ENCODE results near the gene IL21R. TPM values are rescaled to one million over a fixed set of nuclear protein-coding genes. Genes with fewer than 3 reads are reported as not detected.

IL21R gene
- total RNA-seq, 1 donor: 10.1 TPM

GRCh38 chr16:27426423-27427408 is 24.7 kb downstream of the IL21R start:
- TF ChIP-seq, protein P1, sequence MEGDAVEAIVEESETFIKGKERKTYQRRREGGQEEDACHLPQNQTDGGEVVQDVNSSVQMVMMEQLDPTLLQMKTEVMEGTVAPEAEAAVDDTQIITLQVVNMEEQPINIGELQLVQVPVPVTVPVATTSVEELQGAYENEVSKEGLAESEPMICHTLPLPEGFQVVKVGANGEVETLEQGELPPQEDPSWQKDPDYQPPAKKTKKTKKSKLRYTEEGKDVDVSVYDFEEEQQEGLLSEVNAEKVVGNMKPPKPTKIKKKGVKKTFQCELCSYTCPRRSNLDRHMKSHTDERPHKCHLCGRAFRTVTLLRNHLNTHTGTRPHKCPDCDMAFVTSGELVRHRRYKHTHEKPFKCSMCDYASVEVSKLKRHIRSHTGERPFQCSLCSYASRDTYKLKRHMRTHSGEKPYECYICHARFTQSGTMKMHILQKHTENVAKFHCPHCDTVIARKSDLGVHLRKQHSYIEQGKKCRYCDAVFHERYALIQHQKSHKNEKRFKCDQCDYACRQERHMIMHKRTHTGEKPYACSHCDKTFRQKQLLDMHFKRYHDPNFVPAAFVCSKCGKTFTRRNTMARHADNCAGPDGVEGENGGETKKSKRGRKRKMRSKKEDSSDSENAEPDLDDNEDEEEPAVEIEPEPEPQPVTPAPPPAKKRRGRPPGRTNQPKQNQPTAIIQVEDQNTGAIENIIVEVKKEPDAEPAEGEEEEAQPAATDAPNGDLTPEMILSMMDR (IDR thresholded peaks at IDR 0.05; ENCODE audit: extremely low read depth, low read depth, low read length): no peak
- no peaks in the 10 kb centered on the region for H3K79me2 ChIP-seq (ENCODE audit: insufficient read depth, low read length)
- peaks cover under 1% of the 10 kb centered on the region for H3K9me3 ChIP-seq (ENCODE audit: low read depth, low read length)
- H3K4me1 ChIP-seq (ENCODE audit: insufficient read depth, low read length): peaks cover 7% of the 10 kb centered on the region
- H3K36me3 ChIP-seq (ENCODE audit: insufficient read depth, low read length): no peaks in the 10 kb centered on the region
- H3K27me3 ChIP-seq (ENCODE audit: insufficient read depth, low read length): no peaks in the 10 kb centered on the region
- peak overlapping the region; percentile 9 for H3K27ac ChIP-seq (ENCODE audit: low read depth, low read length)
- H3K4me3 ChIP-seq (ENCODE audit: insufficient read depth, low read length): no peak overlapping the region
- H3K4me2 ChIP-seq (ENCODE audit: insufficient read depth, low read length): no peak overlapping the region
- peak; percentile 97 for DNase-seq (ENCODE audit: insufficient read length, low spot score, missing footprints)
- H2AFZ ChIP-seq (ENCODE audit: low read length): no peak overlapping the region
- H4K20me1 ChIP-seq (ENCODE audit: insufficient read depth, low read length): no peaks in the 10 kb centered on the region

GRCh38 chr16:27427538-27427937 is 25.6 kb downstream of the IL21R start:
- no peaks in the 10 kb centered on the region for H4K20me1 ChIP-seq (ENCODE audit: insufficient read depth, low read length)
- TF ChIP-seq, protein P1 (IDR thresholded peaks at IDR 0.05; ENCODE audit: extremely low read depth, low read depth, low read length): no peak
- no peaks in the 10 kb centered on the region for H3K36me3 ChIP-seq (ENCODE audit: insufficient read depth, low read length)
- H2AFZ ChIP-seq (ENCODE audit: low read length): no peak overlapping the region
- no peak overlapping the region for H3K4me2 ChIP-seq (ENCODE audit: insufficient read depth, low read length)
- H3K27ac ChIP-seq (ENCODE audit: low read depth, low read length): no peak overlapping the region
- H3K9me3 ChIP-seq (ENCODE audit: low read depth, low read length): no peaks in the 10 kb centered on the region
- no peak for DNase-seq (ENCODE audit: insufficient read length, low spot score, missing footprints)
- H3K79me2 ChIP-seq (ENCODE audit: insufficient read depth, low read length): no peaks in the 10 kb centered on the region
- H3K4me3 ChIP-seq (ENCODE audit: insufficient read depth, low read length): no peak overlapping the region
- no peaks in the 10 kb centered on the region for H3K27me3 ChIP-seq (ENCODE audit: insufficient read depth, low read length)
- peaks cover 13% of the 10 kb centered on the region for H3K4me1 ChIP-seq (ENCODE audit: insufficient read depth, low read length)

DNA sequence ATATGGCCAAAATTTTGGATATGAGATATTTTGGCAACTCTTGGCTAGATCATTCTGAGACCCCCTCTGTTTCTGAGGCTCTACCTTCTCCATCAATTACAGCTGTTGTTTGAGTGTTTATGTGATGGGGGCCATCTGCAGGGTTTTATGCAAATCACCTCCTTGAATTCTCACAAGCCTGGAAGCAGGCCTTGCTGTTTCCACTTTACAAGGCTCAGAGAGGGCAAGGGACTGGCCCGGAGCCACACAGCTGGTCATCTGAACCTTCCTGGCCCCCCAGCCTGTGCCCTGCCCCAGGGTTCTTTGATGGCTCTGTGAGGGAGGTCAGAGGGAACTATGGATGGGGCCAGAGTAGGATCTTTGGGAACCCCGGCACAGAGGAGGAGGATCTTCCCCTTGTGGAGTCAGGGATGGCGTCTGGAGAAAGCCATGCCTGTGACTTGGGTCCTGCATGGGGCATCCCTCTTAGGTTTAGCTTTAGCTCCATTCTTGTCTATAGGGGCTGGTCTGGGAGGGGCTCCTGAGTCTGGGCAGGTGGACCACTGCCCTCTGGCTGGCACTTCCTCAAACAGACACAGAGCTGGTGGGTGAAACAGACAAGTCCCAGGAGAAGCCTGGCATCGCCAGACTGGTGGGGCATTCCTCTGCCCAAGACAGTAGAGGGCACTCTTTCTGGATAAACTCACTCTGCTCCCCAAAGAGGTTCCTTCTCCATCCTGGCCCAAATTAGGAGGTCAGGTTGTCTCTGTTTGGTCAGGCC is 26.2 kb downstream of the IL21R start:
- no peaks in the 10 kb centered on the region for H3K36me3 ChIP-seq (ENCODE audit: insufficient read depth, low read length)
- no peak overlapping the region for H3K4me2 ChIP-seq (ENCODE audit: insufficient read depth, low read length)
- peaks cover 17% of the 10 kb centered on the region for H3K4me1 ChIP-seq (ENCODE audit: insufficient read depth, low read length)
- no peak overlapping the region for H3K4me3 ChIP-seq (ENCODE audit: insufficient read depth, low read length)
- no peaks in the 10 kb centered on the region for H3K79me2 ChIP-seq (ENCODE audit: insufficient read depth, low read length)
- no peaks in the 10 kb centered on the region for H3K27me3 ChIP-seq (ENCODE audit: insufficient read depth, low read length)
- no peak overlapping the region for H3K27ac ChIP-seq (ENCODE audit: low read depth, low read length)
- TF ChIP-seq, protein P1 (IDR thresholded peaks at IDR 0.05; ENCODE audit: extremely low read depth, low read depth, low read length): peak; percentile 24
- H2AFZ ChIP-seq (ENCODE audit: low read length): no peak overlapping the region
- H4K20me1 ChIP-seq (ENCODE audit: insufficient read depth, low read length): no peaks in the 10 kb centered on the region
- no peak for DNase-seq (ENCODE audit: insufficient read length, low spot score, missing footprints)
- no peaks in the 10 kb centered on the region for H3K9me3 ChIP-seq (ENCODE audit: low read depth, low read length)
